HEK293 (cell line): ENCODE results near the gene TKT.

Experiments used
- CTCF ChIP-seq: fragments of 450-650 bp; formaldehyde crosslinking; IDR thresholded peaks from 2 replicates; pipeline ENCODE4 v1.5.1; 2016; ENCODE audit warnings: missing biosample characterization, missing genetic modification characterization
- GLI2 ChIP-seq: fragments of 450-650 bp; formaldehyde crosslinking; IDR thresholded peaks from 2 replicates; pipeline ENCODE4; 2017; ENCODE audit warnings: missing biosample characterization, missing genetic modification characterization, low read depth, borderline replicate concordance
- GLI4 ChIP-seq: fragments of 450-650 bp; formaldehyde crosslinking; IDR thresholded peaks from 2 replicates; pipeline ENCODE4 v1.5.1; 2016; ENCODE audit warnings: missing biosample characterization, missing genetic modification characterization
- KLF7 ChIP-seq: fragments of 450-650 bp; formaldehyde crosslinking; IDR thresholded peaks from 2 replicates; pipeline ENCODE4 v1.5.1; 2016; ENCODE audit warnings: missing biosample characterization, missing genetic modification characterization, borderline replicate concordance
- PATZ1 ChIP-seq: fragments of 450-650 bp; formaldehyde crosslinking; IDR thresholded peaks from 2 replicates; pipeline ENCODE4 v1.5.1; 2016; ENCODE audit warnings: missing biosample characterization, missing genetic modification characterization
- RBAK ChIP-seq: fragments of 450-650 bp; formaldehyde crosslinking; IDR thresholded peaks from 2 replicates; pipeline ENCODE4 v1.5.1; 2016; ENCODE audit warnings: missing biosample characterization, missing genetic modification characterization
- ZBTB21 ChIP-seq: fragments of 450-650 bp; formaldehyde crosslinking; IDR thresholded peaks from 2 replicates; pipeline ENCODE4 v1.5.1; 2017; ENCODE audit warnings: missing biosample characterization, missing genetic modification characterization
- ZBTB44 ChIP-seq: fragments of 450-650 bp; IDR thresholded peaks from 2 replicates; pipeline ENCODE4 v1.5.1; 2018; ENCODE audit warnings: missing biosample characterization, mild to moderate bottlenecking, missing genetic modification characterization
- ZNF138 ChIP-seq: fragments of 450-650 bp; formaldehyde crosslinking; IDR thresholded peaks from 2 replicates; pipeline ENCODE4 v1.5.1; 2016; ENCODE audit warnings: missing biosample characterization, missing genetic modification characterization, borderline replicate concordance

- no peak for TF ChIP-seq RBAK (tag by site-specific recombination)
- no peak for TF ChIP-seq PATZ1
- no peak for TF ChIP-seq CTCF
- no peak for TF ChIP-seq GLI4 (tag by site-specific recombination)
- TF ChIP-seq KLF7: no peak
- TF ChIP-seq ZNF138 (tag by site-specific recombination): no peak
- no peak for TF ChIP-seq ZBTB44
- no peak for TF ChIP-seq ZBTB21 (tag by site-specific recombination)
- TF ChIP-seq GLI2 (tag by site-specific recombination): no peak
Measured at GRCh38 chr3:53229606-53230005, 26.2 kb downstream of the TKT start.
